GM21786 (cell line): ENCODE measurements around the gene OR5P2.
"Not testable (repeated sequence)": the region's sequence is repeated elsewhere in the genome, so short reads cannot be mapped to it uniquely, and the experiment has no call there.

ENCODE experiments used
- ATAC-seq: cut with Tn5 transposase; IDR thresholded peaks from one replicate; pipeline ENCODE4 v1.9.1; 2021; ENCODE audit not compliant: unreplicated experiment

Gene OR5P2, protein sequence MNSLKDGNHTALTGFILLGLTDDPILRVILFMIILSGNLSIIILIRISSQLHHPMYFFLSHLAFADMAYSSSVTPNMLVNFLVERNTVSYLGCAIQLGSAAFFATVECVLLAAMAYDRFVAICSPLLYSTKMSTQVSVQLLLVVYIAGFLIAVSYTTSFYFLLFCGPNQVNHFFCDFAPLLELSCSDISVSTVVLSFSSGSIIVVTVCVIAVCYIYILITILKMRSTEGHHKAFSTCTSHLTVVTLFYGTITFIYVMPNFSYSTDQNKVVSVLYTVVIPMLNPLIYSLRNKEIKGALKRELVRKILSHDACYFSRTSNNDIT

DNA sequence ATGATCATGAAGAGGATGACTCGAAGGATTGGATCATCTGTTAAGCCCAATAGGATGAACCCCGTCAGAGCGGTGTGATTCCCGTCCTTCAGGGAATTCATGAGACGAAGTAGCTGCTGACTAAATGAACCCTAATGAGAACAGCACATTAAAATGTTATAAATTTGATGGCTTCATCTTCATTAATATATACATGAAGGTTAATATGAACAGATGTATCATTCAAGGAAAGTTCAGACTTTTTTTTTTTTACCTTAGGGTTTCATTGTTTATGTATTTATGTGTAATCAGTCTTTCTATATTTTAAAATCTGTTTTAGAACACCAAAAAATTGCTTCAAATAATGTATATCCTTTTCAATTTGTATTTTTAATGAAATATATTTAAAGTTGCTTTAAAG is at the start of gene OR5P2:
OR5P2 (minus strand) TSS at position 101 of the 400 bp plus-strand sequence; CDS start at position 101, 0 bp downstream.
- ATAC-seq: no peak

DNA sequence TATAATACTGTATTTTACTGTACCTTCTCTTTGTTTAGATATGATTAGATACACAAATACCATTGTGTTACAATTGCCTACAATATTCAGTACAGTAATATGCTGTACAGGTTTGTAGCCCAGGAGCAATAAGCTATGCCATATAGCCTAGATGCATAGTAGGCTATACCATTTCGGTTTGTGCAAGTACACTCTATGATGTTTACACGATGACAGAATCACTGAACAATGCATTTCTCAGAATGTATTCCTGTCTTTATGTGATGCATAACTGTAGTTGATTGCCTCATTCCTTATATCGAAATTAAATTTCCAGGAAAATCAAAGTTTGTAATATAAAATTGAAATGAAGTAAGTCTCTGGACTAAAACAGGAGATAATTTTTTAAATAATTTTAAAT is 49.3 kb upstream of the OR5P2 start:
- ATAC-seq: no peak

DNA sequence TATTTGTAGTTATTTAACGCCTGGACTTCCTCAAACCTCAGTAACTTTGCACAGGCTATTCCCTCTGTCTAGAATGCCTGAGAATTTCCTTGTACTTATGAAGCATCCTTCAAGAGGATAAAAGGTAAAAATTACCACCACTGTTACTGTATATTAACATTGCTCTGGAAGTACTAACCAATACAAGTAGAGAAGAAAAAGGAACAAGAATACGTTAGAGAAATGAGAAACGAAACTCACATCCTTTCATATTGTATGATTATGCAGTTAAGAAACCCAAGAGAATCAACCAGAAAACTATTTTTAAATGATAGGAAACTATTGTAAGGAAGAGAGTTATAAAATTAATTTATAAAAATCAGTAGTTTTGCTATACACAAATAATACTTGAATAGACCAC is 48.2 kb upstream of the OR5P2 start:
- ATAC-seq: no peak

DNA sequence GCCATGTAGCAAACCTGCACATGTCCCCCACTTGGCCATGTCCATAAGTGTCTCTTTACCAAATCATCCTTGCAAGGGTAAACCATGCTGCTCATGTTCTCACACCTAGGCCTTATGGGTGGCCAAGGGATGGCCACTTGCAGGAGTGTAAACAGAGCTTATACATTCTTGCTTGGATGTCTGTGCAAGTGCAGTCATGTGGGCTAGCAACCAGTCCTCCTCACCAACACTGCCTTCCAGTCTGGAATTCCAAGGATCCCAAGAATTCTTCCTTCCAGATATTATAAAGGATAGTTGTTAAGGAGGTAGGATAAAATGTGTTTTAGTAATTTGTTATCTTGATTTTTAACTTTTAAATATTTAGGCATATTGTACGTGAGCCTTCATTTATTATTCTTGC is 47.8 kb upstream of the OR5P2 start:
- ATAC-seq: no peak

DNA sequence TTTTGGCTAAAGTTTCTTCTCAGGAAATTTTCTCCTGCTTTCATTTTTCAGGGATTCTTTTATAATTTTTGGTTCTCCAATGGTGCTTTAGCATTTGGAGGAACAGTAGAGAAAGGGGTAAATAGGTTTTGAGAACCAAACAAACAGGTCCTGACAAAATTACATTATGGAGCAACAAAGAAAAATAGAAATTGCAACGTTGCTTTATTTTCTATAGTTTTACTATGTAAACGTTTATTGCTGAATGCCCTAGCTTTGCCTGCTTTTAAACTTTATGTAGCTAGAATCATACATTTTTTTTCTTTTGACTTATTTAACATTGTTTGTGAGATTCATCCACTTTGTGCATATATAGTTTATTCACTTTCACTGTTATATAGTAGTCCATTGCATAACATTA is 43.8 kb upstream of the OR5P2 start:
- no peak for ATAC-seq

DNA sequence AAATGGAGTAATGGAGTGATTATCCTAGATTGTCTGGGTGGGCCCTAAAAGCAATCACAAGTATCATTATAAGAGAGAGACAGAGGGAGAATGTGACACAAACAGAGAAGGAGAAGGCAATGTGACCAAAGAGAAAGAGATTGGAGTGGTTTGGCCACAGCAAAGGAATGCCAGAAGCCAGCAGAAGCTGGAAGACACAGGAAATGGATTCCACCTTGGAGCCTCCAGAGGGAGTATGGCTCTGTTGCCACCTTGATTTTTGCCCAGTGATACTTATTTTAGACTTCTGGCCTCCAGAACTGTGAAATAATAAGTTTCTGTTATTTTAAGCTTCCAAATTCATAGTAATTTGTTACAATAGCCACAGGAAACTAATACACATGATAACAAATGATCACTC is 36.8 kb upstream of the OR5P2 start:
- ATAC-seq: no peak

DNA sequence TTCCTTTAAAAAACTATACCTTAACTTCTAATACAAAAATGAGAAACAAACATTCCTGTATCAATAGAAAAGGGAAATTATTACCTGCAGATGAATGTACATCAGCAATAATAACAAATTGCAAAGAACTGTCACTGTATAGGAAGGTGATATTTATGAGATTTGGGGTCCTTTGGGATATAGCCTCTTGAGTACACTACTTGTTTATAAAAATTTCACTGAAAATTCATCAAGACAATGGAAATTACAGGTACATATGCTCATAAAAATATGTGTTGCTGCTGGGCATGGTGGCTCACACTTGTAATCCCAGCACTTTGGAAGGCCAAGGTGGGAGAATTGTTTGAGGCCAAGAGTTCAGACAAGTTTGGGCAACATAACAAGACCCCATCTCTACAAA is 34.0 kb upstream of the OR5P2 start, which contains the start of gene OR5P3:
OR5P3 (minus strand) TSS at position 101 of the 400 bp plus-strand sequence.
- ATAC-seq: no peak

DNA sequence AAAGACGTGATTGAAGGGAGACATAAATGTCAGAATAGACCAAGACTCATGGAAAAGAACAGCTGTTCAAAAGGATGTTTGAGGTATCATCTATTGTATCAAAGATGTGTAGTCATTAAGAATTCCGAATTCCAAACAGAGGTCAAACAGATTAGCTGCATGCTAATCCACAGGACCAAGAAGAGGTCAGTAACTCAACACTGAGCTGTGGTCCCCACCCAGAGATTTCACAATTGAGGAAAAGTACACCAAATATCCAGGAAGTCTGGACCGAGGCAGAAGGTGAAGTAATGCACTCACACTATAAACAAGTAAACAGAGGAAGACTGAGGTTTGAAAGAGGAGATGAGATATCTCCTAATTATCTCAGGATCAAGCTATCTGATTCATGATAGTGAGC is 29.6 kb upstream of the OR5P2 start:
- no peak for ATAC-seq

DNA sequence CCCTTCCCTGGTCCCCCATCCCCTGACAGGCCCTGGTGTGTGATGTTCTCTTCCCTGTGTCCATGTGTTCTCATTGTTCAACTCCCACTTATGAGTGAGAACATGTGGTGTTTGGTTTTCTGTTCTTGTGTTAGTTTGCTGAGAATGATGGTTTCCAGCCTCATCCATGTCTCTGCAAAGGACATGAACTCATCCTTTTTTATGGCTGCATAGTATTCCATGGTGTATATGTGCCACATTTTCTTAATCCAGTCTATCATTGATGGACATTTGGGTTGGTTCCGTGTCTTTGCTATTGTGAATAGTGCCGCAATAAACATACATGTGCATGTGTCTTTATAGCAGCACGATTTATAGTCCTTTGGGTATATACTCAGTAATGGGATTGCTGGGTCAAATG is 23.7 kb upstream of the OR5P2 start:
- not testable (repeated sequence) for ATAC-seq

DNA sequence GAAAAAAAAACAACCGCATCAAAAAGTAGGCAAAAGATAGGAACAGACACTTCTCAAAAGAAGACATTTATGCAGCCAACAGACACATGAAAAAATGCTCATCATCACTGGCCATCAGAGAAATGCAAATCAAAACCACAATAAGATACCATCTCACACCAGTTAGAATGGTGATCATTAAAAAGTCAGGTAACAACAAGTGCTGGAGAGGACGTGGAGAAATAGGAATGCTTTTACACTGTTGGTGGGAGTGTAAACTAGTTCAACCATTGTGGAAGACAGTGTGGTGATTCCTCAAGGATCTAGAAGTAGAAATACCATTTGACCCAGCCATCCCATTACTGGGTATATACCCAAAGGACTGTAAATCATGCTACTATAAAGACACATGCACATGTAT is 18.2 kb upstream of the OR5P2 start:
- not testable (repeated sequence) for ATAC-seq

DNA sequence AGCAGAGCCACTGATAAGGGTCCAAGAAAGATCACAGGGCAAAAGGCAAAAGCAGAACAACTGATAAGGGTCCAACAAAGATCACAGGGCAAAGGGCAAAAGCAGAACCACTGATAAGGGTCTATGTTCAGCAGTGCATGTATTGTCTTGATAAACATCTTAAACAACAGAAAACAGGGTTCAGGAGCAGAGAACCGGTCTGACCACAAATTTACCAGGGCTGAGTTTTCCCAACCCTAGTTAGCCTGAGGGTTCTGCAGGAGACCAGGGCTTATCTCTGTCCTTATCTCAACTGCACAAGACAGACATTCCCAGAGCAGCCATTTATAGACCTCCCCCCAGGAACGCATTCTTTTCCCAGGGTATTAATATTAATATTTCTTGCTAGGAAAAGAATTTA is 13.6 kb upstream of the OR5P2 start:
- ATAC-seq: not testable (repeated sequence)

DNA sequence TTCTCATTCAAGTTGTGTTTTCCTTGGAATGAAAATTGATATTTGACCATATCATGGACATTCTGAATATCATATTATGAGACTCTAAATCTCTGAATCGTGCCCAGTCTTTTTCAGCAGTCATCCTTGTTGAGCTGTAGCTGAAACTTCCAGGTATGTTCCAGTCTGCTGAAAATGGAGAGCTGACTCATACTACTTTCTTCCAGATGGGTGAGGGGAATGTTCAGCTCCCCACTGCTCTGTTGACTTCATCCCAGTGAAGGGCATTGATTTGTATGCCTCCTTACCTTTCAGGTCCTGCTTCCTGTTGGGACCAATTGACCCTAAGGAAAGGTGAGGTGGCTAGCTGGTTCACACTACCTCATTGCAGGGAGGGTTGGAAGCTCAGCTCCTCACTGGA is 3.5 kb downstream of the OR5P2 start:
- no peak for ATAC-seq

DNA sequence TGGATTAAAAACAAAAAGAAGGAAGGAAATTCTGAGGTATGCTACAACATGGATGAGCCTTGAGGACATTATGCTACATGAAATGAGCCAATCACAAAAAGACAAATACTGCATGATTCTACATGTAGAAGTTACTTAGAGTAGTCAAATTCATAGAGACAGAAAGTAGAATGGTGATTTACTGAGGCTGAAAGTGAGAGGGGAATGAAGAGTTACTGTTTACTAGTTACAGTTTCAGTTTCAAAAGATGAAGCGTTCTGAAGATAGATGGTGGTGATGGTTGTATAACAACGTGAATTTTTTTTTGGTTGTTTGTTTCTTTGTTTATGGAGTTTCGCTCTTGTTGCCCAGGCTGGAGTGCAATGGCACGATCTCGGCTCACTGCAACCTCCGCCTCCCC is 9.5 kb downstream of the OR5P2 start:
- peak; percentile 98 for ATAC-seq

DNA sequence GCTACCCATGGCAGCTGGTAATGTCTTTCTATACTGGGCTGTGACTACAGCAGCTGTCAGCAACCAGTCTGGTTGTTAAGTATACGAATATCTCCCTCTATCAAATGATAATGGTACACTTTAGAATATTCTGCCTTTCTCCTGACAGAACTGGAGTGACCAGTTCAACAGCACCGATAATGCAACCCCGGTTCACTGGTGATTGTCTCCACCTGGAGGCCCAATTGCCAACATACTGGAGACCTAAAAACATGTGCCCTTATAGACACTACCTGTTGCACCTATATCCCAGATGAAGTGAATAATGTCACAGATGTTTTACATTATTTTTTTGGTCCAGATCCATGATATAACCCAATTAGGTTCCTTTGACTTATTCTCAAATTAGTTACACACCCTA is 21.1 kb downstream of the OR5P2 start:
- no peak for ATAC-seq

DNA sequence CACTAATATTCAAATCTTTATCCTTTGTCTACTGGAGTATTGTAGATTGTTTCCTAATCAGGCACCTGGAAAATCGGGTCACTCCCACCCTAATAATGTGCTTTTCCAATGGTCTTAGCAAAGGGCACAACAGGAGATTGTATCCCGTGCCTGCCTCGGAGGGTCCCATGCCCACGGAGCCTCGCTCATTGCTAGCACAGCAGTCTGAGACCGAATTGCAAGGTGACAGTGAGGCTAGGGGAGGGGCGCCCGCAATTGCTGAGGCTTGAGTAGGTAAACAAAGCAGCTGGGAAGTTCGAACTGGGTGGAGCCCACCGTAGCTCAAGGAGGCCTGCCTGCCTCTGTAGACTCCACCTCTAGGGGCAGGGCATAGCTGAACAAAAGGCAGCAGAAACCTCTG is 32.4 kb downstream of the OR5P2 start:
- not testable (repeated sequence) for ATAC-seq

DNA sequence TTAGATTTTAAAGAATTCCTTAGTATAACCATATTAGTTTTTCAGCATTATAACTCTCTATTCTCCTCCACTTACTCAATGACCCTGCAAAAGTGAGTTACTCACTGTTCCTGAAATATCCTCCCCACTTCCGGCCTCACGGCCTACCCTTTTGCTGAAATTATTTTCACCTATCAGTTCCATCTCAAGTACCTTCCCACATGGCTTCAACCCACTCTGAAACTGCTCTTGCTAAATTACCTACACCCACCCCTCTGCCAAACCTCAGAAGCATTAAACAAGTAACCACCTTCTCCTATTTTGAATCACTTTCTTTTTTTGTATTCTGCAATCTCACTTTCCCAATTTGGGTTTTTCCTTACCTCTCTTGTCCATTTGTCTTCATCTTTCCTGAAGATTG is 37.7 kb downstream of the OR5P2 start:
- ATAC-seq: no peak

DNA sequence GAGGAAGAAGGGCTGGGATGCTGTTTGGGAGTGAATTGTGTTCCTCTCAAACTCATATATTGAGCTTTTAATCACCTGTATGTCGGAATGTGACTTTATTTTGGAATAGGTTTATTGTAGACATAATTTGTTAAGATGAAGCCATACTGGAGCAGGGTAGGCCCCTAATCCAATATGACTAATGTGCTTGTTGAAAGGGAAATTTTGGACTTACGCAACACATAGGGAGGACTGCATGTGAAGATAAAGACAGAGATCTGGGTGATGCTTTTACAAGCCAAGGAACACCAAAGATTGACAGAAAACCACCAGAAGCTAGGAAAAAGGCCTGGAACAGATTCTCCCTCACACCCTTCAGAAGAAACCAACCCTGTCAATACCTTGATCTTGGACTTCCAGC is 47.3 kb downstream of the OR5P2 start:
- ATAC-seq: no peak
